Stimulated activated CD8-positive, alpha-beta memory T cell treated with anti-CD3 and anti-CD28 coated beads, Interleukin-7, amount 100 ng/mL, for 24 hours (primary cell): ENCODE measurements around the gene SLC29A2.

ENCODE experiments used
- DNase-seq: peaks from one replicate; pipeline ENCODE4 v3.0.0-alpha.2; 2020; ENCODE audit warnings: low read depth

The SLC29A2 gene, protein sequence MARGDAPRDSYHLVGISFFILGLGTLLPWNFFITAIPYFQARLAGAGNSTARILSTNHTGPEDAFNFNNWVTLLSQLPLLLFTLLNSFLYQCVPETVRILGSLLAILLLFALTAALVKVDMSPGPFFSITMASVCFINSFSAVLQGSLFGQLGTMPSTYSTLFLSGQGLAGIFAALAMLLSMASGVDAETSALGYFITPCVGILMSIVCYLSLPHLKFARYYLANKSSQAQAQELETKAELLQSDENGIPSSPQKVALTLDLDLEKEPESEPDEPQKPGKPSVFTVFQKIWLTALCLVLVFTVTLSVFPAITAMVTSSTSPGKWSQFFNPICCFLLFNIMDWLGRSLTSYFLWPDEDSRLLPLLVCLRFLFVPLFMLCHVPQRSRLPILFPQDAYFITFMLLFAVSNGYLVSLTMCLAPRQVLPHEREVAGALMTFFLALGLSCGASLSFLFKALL

DNA sequence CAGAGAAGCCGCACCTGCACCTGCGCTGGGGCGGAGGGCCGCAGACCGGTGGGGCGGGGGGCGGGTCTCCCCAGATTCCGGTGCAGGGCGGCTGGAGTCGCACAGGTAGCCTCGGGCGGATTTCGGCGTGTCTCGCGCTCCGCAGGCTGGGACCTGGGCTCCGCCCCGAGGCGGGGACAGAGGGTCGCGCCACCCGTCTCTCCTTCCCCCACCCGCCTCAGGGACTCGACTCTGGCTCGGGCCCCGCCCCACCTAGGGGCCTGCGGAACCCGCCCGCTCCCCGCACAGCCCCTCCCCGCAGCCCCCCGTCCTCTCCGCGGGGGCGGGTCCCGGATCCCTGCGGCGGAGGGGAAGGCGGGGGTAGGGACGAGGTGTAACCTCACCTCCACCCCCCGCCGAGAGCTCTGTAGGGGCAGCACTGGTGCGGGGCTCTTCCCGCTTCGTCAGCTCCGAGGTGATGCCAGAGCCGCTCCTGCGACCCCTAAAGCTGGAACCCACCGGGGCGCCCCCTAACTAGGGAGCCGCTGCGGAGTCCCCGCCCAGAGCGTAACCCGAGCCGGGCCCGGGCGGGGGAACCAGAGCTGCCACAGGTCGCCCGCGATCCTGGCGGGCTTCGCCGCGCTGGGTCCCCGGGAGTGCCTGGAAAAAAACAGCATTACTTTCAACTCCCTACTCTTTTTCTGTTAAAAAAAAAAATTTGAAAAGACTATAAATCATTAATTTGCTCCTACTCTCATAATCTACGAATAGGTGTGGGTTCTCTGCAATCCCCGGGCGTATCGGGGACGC, at the start of gene SLC29A2:
Gene SLC29A2 (minus strand): TSS at position 134 of the 789 bp plus-strand sequence. CDS start 169 bp downstream, outside the sequence.
- peak; percentile 46 for DNase-seq

DNA sequence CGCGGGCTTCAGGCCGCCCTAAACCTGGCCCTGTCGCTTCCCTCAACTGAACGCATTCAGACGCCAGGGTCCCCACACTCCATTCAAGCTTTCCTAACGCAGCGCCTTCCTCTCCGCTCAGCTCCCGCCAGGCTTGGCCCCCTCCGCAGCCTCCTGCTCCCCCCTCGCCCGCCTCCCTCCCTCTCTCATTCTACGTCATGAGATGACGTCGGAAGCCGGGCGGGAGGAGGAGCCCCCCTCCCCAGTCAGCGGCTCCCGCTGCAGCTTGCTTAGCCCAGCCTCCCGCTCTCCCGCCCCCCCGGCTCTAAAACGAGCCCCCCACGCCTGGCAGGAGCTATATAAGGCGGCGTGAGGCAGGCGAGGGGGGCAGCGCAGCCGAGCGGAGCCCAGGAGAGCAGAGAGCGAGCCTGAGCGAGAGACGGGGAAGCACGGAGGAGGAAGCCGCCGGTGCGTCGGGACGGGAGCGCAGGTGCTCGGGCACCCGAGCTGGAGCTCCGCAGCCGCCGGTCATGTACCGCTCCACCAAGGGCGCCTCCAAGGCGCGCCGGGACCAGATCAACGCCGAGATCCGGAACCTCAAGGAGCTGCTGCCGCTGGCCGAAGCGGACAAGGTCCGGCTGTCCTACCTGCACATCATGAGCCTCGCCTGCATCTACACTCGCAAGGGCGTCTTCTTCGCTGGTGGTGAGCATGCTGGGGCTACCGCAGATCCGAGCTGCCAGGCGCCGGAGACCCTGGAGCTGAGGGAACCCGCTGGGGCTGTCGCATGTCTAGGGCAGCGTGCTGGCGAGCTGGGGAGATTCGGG, 49.3 kb upstream of the SLC29A2 start, which contains the start of gene NPAS4:
Gene NPAS4 (plus strand): TSS at position 365 of the 806 bp plus-strand sequence. CDS start 145 bp downstream, at position 510.
- DNase-seq, result no peak

DNA sequence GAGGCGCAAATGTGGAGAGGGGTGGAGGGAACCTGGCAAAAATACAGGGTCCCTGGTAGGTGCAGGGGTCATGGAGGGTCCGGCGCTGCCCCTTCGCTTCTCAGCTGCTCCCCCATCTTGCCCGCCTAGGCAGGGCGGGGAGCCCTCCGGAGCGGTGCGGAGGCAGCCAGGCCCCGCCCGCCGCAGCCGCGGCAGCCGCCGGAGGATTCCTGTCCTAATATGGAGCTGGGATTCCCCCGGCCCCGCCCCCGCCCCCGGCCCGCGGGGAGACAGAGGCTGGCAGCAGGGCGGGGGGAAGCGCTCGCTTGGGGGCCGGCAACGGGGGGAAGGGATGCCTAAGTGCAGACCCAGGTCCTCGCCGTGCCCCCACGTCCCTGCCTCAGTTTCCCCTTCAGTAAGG, 48.3 kb upstream of the SLC29A2 start:
- DNase-seq, result no peak

- DNase-seq, result no peak
Measured at GRCh38 chr11:66418986-66419308, 47.4 kb upstream of the SLC29A2 start.

GRCh38 chr11:66418168-66418985, 46.8 kb upstream of the SLC29A2 start:
- DNase-seq, result peak; percentile 33

- DNase-seq, result no peak
Measured at GRCh38 chr11:66417000-66417399, 45.4 kb upstream of the SLC29A2 start.

DNA sequence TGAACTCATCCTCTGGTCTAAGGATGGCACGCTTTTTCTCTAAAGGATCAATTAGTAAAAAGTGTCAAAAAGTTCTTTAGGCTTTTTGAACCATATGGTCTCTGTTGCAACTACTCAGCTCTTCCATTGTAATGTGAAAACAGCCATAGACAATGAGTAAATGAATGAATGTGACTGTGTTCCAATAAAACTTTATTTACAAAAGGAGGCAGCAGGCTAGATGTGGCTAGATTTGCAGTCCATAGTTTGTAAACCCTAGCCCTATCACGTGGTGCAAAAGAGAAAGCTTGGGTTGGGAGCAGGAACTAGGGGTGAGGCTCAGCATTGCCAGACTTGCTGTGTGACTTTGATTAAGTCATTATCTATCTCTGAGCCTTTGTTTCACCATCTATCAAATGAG, 43.9 kb upstream of the SLC29A2 start:
- no peak for DNase-seq

GRCh38 chr11:66414120-66414934, 42.8 kb upstream of the SLC29A2 start:
- DNase-seq, result no peak

- no peak for DNase-seq
Measured at GRCh38 chr11:66413167-66413566, 41.6 kb upstream of the SLC29A2 start.

- no peak for DNase-seq
Measured at GRCh38 chr11:66412110-66412509, 40.5 kb upstream of the SLC29A2 start.

DNA sequence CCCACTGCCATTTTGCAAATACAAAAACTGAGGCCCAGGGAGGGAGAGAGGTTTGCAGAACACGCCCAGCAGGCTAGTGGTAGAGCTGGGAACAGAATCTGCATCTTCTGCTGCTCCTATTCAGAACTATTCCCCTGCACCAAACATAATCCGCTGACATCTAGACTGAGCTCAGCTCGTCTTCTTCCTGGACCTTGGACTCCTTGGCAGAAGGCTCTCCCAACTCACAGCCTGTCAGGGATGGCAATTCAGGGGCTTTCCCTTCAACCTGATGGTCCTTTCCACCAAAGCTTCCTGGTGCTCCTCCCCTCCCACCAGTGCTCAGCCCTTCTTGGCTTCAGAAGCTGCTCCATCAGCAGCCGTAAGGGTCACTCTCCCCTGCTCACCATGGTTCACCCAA, 39.8 kb upstream of the SLC29A2 start:
- no peak for DNase-seq

DNA sequence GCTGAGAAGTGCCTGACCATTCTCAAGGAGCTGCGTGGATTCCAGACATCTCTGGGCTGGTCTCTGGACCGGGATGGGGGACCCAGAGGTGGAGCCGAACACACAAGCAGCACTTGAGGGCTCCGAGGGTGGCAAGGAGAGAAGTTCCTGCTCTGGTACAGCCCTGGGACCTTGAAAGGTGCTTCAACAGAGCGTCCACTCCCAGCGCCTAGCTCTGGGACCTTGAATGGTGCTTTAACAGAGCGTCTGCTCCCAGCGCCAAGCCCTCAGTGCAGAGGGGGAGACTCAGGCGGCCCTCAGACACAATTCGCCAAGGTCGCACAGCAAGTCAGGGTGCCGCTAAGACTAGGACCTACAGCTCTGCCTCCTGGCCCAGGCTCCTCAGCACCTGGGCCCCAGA, 38.6 kb upstream of the SLC29A2 start:
- no peak for DNase-seq

DNA sequence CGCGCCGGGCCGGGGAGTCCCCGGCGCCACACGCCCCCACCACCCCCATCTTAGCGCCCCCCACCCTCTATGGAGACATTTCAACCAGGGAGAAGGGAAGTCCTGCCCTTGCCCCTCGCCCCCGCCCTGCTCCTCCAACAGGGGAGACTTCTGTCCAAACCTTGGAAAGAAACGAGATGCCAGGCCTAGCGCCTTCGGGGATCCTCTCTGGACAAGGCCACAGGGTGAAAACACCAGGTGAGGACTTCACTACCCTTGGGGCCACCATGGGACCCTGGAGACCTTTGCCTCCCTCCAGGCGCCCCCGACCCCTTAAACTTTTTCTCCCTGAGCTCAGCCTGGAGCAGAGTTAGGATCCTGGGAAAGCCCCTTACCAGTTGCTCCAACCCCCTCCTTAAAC, 37.7 kb upstream of the SLC29A2 start:
- no peak for DNase-seq

DNA sequence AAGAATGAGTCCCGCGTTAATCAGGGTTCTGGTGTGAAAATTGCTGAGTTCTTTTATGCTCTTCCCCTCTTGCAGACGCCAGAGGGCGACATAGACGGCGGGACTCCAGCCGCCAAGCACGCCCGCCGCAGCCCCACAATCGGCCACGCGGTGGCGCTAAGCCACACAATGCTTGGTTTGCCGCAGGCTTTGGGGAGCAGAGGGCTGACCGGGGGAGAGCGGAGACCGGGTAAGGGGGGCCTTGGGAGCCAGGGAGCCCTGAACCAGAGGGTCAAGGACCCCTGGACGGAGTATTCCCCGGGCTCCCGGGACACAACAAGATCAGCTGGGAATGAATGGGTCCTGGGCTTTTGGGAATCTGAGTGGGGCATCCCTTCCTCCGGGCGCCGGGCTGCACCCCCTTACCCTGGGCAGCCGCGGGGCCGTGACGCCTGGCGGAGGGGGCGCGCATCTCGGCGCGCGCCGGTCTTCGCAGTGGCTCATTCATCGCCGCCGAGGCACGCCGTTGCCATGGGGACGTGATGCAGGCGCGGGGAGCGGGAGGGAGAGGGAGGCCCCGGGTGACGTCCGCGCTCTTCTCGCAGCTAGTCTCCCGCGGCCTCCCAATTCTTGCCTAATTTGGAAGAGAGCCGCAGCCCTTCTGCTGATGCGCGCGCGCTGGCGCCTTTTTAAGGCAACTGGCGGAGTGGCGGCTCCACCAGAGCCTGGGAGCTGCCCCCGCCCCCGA, 37.1 kb upstream of the SLC29A2 start:
- peak; percentile 85 for DNase-seq

DNA sequence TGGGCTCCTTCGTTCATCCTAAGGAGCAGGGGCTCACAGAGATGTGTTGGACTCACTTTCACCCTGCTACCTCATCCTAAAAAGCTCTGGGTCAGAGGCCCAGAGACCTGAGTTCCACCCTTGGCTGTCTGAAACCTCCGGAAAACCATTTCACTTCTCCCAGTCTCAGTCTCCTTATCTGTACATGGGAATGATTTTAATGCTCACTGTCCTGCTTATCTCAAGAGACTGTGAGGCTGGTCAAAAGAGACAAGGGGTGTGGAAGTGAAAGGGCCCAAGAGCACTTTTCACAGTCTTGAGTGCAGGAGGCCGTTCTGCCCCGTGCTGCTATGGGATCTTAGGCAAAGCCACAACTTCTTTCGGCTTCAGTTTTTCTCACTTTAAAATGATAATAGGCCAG, 36.1 kb upstream of the SLC29A2 start:
- DNase-seq, result no peak

- no peak for DNase-seq
Measured at GRCh38 chr11:66393954-66394353, 22.4 kb upstream of the SLC29A2 start.

GRCh38 chr11:66391322-66391721, 19.8 kb upstream of the SLC29A2 start:
- no peak for DNase-seq

- DNase-seq, result peak; percentile 38
Measured at GRCh38 chr11:66388780-66389386, 17.3 kb upstream of the SLC29A2 start.
